ENCODE data around the gene CARS1. TPM values are rescaled to one million over a fixed set of nuclear protein-coding genes. Genes with fewer than 3 reads are reported as not detected.

The CARS1 gene
- total RNA-seq, 1 experiment from 2014 or later, result 67.6 TPM

DNA sequence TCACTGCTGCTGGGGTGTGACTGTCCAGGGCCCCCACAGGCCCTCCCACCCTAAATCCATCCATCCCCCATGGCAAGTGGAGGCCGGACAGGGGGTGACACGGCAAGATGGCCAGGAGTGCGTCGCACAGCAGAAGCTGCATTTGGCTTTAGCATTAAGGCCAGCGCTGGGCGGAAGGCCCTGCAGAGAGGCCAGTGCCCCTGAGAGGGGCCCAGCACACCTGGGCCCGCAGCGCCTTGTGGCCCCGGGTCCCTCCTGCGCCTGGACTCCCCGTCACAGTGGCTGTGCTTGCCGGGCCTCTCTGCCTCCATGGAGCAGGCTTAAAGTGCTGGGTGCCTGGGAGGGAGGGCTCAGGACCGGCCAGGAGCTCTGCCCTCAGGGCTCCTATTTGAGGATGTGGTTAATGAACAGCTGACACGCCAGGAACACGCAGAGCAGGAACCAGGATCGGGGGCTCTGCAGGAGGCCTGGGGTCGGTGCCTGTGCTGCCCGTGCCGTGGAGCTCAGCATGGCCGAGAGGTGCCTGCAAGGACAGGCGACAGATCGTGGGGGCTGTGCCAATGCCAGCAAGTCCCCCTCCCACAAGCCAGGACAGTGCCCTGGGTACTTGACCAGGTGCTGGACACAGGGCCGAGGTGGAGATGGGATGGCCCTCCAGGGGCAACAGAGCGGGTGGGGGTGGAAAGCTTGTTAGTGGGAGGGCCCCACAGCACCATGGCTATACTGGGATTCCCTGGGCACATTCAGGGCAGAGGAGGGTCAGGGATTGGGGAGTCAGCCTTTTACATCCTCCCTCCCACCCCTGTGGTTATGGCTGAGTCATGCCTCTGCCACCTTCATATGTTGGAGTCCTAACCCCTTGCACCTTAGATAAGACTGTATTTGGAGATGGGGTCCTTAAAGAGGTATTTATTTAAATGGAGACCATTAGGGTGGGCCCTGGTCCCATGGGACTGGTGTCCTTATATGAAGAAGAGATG lies 30.9 kb upstream of the CARS1 start:
- BruUV-seq (replicated peaks), result no TSS peak
- peaks cover 4% of the 10 kb centered on the region for H3K36me3 Mint-ChIP-seq (ENCODE audit: insufficient read depth, unreplicated experiment)
- no peak overlapping the region for H3K27ac Mint-ChIP-seq (ENCODE audit: unreplicated experiment)
- intact Hi-C loops (cut with micrococcal nuclease; ENCODE audit: unreplicated experiment), result no loop called here
- H3K4me3 Mint-ChIP-seq (ENCODE audit: low read depth, unreplicated experiment), result no peak overlapping the region
- peaks cover 31% of the 10 kb centered on the region for H3K27me3 Mint-ChIP-seq (ENCODE audit: unreplicated experiment)
- DNase-seq, result no peak
- TF ChIP-seq, protein P1, sequence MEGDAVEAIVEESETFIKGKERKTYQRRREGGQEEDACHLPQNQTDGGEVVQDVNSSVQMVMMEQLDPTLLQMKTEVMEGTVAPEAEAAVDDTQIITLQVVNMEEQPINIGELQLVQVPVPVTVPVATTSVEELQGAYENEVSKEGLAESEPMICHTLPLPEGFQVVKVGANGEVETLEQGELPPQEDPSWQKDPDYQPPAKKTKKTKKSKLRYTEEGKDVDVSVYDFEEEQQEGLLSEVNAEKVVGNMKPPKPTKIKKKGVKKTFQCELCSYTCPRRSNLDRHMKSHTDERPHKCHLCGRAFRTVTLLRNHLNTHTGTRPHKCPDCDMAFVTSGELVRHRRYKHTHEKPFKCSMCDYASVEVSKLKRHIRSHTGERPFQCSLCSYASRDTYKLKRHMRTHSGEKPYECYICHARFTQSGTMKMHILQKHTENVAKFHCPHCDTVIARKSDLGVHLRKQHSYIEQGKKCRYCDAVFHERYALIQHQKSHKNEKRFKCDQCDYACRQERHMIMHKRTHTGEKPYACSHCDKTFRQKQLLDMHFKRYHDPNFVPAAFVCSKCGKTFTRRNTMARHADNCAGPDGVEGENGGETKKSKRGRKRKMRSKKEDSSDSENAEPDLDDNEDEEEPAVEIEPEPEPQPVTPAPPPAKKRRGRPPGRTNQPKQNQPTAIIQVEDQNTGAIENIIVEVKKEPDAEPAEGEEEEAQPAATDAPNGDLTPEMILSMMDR (IDR thresholded peaks at IDR 0.05; ENCODE audit: unreplicated experiment), result no peak
- peaks cover 16% of the 10 kb centered on the region for H3K4me1 Mint-ChIP-seq (ENCODE audit: low read depth, unreplicated experiment)
- CTCF ChIA-PET, result interaction anchor here (1.1 kb wide), 1 partner anchor 320 kb away, joined by 3 read pairs; no protein-coding TSS in a partner anchor
- H3K9me3 Mint-ChIP-seq (ENCODE audit: low read depth, unreplicated experiment), result no peaks in the 10 kb centered on the region

DNA sequence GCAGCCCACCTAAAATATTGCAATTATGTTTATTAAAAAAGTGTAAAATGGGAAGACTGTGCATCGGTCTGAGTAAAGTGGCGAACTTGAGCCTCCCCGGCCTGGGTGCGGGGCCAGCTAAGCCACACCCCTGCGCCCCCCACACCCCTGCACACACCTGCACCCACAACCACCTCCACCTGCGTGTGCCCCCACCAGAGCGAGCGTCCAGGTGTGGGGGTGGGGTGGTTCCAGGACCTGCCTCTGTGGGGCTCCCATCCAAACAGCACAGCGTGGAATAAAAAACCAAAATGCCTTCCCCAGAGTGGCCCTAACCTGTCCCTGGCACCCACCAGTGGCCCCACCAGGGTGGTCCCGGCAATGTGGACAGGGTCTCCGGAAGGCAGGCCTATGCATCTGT lies 30.1 kb upstream of the CARS1 start:
- DNase-seq, result no peak
- no peaks in the 10 kb centered on the region for H3K9me3 Mint-ChIP-seq (ENCODE audit: low read depth, unreplicated experiment)
- no TSS peak for BruUV-seq (replicated peaks)
- no peak overlapping the region for H3K27ac Mint-ChIP-seq (ENCODE audit: unreplicated experiment)
- no peak overlapping the region for H3K4me3 Mint-ChIP-seq (ENCODE audit: low read depth, unreplicated experiment)
- TF ChIP-seq, protein P1 (IDR thresholded peaks at IDR 0.05; ENCODE audit: unreplicated experiment), result no peak
- peaks cover 34% of the 10 kb centered on the region for H3K27me3 Mint-ChIP-seq (ENCODE audit: unreplicated experiment)
- CTCF ChIA-PET, result no interaction called here
- intact Hi-C loops (cut with micrococcal nuclease; ENCODE audit: unreplicated experiment), result no loop called here
- peaks cover 4% of the 10 kb centered on the region for H3K36me3 Mint-ChIP-seq (ENCODE audit: insufficient read depth, unreplicated experiment)
- peaks cover 16% of the 10 kb centered on the region for H3K4me1 Mint-ChIP-seq (ENCODE audit: low read depth, unreplicated experiment)

DNA sequence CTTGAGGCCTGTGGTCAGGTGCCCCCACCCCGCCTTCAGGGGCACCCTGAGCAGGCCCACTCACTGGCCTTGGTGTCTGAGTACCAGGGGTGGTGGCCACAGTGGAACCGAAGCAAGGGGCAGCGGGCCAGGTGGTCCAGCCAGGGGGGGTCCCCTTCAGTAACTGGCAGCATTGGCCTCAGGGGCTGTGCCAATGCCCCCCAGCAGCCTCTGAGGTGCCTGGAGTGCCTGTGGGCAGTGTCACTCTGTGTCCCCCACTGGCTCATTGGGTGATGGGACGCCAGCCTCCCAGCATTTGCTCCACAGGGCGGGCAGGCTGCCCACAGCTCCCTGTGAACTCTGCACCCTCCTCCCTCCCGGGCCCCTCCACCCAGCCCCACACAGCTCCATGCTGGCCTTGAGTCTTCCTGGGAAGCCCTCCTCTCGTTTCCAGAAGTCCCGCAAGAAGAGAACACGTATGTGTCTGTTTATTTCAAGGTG lies 29.5 kb upstream of the CARS1 start:
- Mint-ChIP-seq H3K4me1 (ENCODE audit: low read depth, unreplicated experiment) (peaks cover 11% of the 10 kb centered on the region), H3K27ac (ENCODE audit: unreplicated experiment) (no peak overlapping the region), H3K4me3 (ENCODE audit: low read depth, unreplicated experiment) (no peak overlapping the region), H3K27me3 (ENCODE audit: unreplicated experiment) (peaks cover 34% of the 10 kb centered on the region), H3K9me3 (ENCODE audit: low read depth, unreplicated experiment) (no peaks in the 10 kb centered on the region), H3K36me3 (ENCODE audit: insufficient read depth, unreplicated experiment) (peaks cover 4% of the 10 kb centered on the region)
- BruUV-seq (replicated peaks), result no TSS peak
- intact Hi-C loops (cut with micrococcal nuclease; ENCODE audit: unreplicated experiment), result no loop called here
- no peak for DNase-seq
- TF ChIP-seq, protein P1 (IDR thresholded peaks at IDR 0.05; ENCODE audit: unreplicated experiment), result no peak
- CTCF ChIA-PET, result no interaction called here

DNA sequence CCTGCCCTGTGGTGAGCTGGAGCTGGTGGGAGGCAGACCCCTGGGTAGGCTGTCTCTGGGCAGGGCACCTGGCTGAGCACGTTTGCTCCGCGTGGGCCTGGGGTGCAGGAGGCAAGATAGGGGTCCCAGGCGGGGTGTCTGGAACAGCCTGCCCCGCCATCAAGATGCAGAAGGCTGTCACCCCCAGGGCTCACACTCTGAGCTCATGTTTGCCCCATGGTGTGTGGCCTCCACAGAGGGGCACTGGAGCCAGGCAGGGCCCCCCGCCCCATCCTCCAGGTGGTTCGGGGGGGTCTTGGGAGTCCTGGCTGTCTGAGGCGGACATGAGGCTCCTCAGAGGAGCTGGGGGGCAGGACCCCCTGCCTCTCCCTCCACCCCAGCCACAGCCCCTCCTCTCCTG lies 28.9 kb upstream of the CARS1 start:
- no peaks in the 10 kb centered on the region for H3K9me3 Mint-ChIP-seq (ENCODE audit: low read depth, unreplicated experiment)
- CTCF ChIA-PET, result interaction anchor here (0.8 to 1.3 kb wide), 2 partner anchors 39 to 157 kb away, joined by 3 to 5 read pairs; partner anchors contain the start of gene PHLDA2

More for the DNA sequence above, 28.9 kb upstream of the CARS1 start:
- Mint-ChIP-seq H3K4me3 (ENCODE audit: low read depth, unreplicated experiment) (no peak overlapping the region), H3K27ac (ENCODE audit: unreplicated experiment) (no peak overlapping the region), H3K27me3 (ENCODE audit: unreplicated experiment) (peaks cover 34% of the 10 kb centered on the region), H3K4me1 (ENCODE audit: low read depth, unreplicated experiment) (peaks cover 9% of the 10 kb centered on the region), H3K36me3 (ENCODE audit: insufficient read depth, unreplicated experiment) (peaks cover 4% of the 10 kb centered on the region)
- BruUV-seq (replicated peaks), result no TSS peak
- TF ChIP-seq, protein P1 (IDR thresholded peaks at IDR 0.05; ENCODE audit: unreplicated experiment), result no peak
- no peak for DNase-seq
- intact Hi-C loops (cut with micrococcal nuclease; ENCODE audit: unreplicated experiment), result no loop called here
